Stimulated activated naive CD8-positive, alpha-beta T cell treated with anti-CD3 and anti-CD28 coated beads, Interleukin-15, Interleukin-2, amounts not matched to agents 100 U/mL and 50 U/mL, for 24 hours (primary cell): ENCODE measurements around the gene ITGB2.

Experiments
- ATAC-seq: fragments of 150-1000 bp; cut with Tn5 transposase; one replicate; pipeline ENCODE4 v1.10.0; 2021
- DNase-seq: peaks from one replicate; pipeline ENCODE4 v3.0.0; 2021

Gene ITGB2

GRCh38 chr21:44910229-44911067 is 10.3 kb downstream of the ITGB2 start:
- ATAC-seq (no peak), DNase-seq (no peak)

GRCh38 chr21:44909719-44910118 is 11.0 kb downstream of the ITGB2 start:
- no peak for DNase-seq
- ATAC-seq, result no peak

- ATAC-seq (no peak), DNase-seq (no peak)
Observed at GRCh38 chr21:44908908-44909307, 11.8 kb downstream of the ITGB2 start.

GRCh38 chr21:44907966-44908895 is 12.5 kb downstream of the ITGB2 start:
- DNase-seq (no peak), ATAC-seq (no peak)

- ATAC-seq, result no peak
- no peak for DNase-seq
Observed at GRCh38 chr21:44907225-44907965, 13.3 kb downstream of the ITGB2 start.

- ATAC-seq, result no peak
- DNase-seq, result no peak
Observed at GRCh38 chr21:44905728-44906090, 15.0 kb downstream of the ITGB2 start.

GRCh38 chr21:44905016-44905727 is 15.5 kb downstream of the ITGB2 start:
- ATAC-seq (no peak), DNase-seq (no peak)

GRCh38 chr21:44904141-44904923 is 16.4 kb downstream of the ITGB2 start:
- DNase-seq, result no peak
- no peak for ATAC-seq

GRCh38 chr21:44903689-44904088 is 17.0 kb downstream of the ITGB2 start:
- ATAC-seq (no peak), DNase-seq (no peak)

- ATAC-seq, result no peak
- DNase-seq, result no peak
Observed at GRCh38 chr21:44903050-44903685, 17.5 kb downstream of the ITGB2 start.

GRCh38 chr21:44902268-44903049 is 18.2 kb downstream of the ITGB2 start:
- ATAC-seq (no peak), DNase-seq (no peak)

GRCh38 chr21:44901391-44902074 is 19.2 kb downstream of the ITGB2 start:
- DNase-seq (no peak), ATAC-seq (no peak)

- ATAC-seq (no peak), DNase-seq (no peak)
Observed at GRCh38 chr21:44900559-44901251, 20.0 kb downstream of the ITGB2 start.

GRCh38 chr21:44899768-44900558 is 20.7 kb downstream of the ITGB2 start:
- no peak for DNase-seq
- ATAC-seq, result no peak

GRCh38 chr21:44898851-44899767 is 21.6 kb downstream of the ITGB2 start:
- ATAC-seq (no peak), DNase-seq (no peak)

GRCh38 chr21:44898011-44898488 is 22.6 kb downstream of the ITGB2 start:
- no peak for DNase-seq
- no peak for ATAC-seq
